B cell (primary cell): Measurements from ENCODE around the gene PAQR4. TPM values are rescaled to one million over a fixed set of nuclear protein-coding genes. Genes with fewer than 3 reads are reported as not detected.

ENCODE experiments used
- ATAC-seq: fragments of 200-7000 bp; cut with Tn5 transposase; one replicate; pipeline ENCODE4 v1.10.0; 2021; ENCODE audit warnings: low read depth, mild to moderate bottlenecking, moderate number of reproducible peaks, moderate library complexity
- CTCF ChIA-PET: fragments of 350-600 bp; sonication (Branson Sonifier 250); formaldehyde crosslinking; loops from one replicate; lab custom pipeline; 2021; ENCODE audit warnings: antibody characterized with exemption, inconsistent platforms; lab: Charles Lee
- POLR2A ChIA-PET: fragments of 350-600 bp; sonication (Branson Sonifier 250); formaldehyde crosslinking; loops from one replicate; lab custom pipeline; 2021; ENCODE audit warnings: antibody characterized with exemption; lab: Charles Lee
- DNase-seq: peaks from one replicate; pipeline ENCODE4 v3.0.0; 2013
- H2AFZ ChIP-seq: 2 replicates; pipeline ENCODE4 v1.6.1; 2012; ENCODE audit warnings: mild to moderate bottlenecking, low read depth, low read length; ENCODE audit not compliant: insufficient read depth, poor library complexity, severe bottlenecking
- H3K27ac ChIP-seq, 2 donors: 1 replicate in 1 of 2; 2 replicates in 1 of 2; pipeline ENCODE4 v1.5.1; 2012 to 2013; ENCODE audit warnings: low read length in 2 of 2, mild to moderate bottlenecking in 2 of 2, moderate library complexity in 1 of 2
- H3K27me3 ChIP-seq, 4 experiments: fragments of 200-600 bp in 1 of 4; sonication (generic) in 1 of 4; replicated peaks in 1 of 4; 1 replicate in 2 of 4; 2 replicates in 2 of 4; pipeline versions ENCODE4 v1.6.1 to v1.7.0; 2013 to 2016; ENCODE audit warnings: low read length in 3 of 4, mild to moderate bottlenecking in 2 of 4, mixed read lengths in 1 of 4, moderate library complexity in 1 of 4; ENCODE audit not compliant: insufficient read depth in 4 of 4, control insufficient read depth in 3 of 4; ENCODE audit errors: control extremely low read depth in 1 of 4
- H3K36me3 ChIP-seq, 2 experiments: replicated peaks in 1 of 2; 1 replicate in 1 of 2; 2 replicates in 1 of 2; pipeline versions ENCODE4 v1.6.1 to v1.7.1; 2013; ENCODE audit warnings: low read length in 1 of 2; ENCODE audit not compliant: insufficient read depth in 2 of 2, control insufficient read depth in 1 of 2; ENCODE audit errors: control extremely low read depth in 1 of 2, extremely low read depth in 1 of 2
- H3K4me1 ChIP-seq, 2 donors: fragments of 200-600 bp in 1 of 2; sonication (generic) in 1 of 2; 1 replicate in 1 of 2; 2 replicates in 1 of 2; pipeline versions ENCODE4 v1.5.1 to v1.6.1; 2013 to 2017; ENCODE audit warnings: low read length in 2 of 2; ENCODE audit not compliant: control insufficient read depth in 2 of 2, insufficient read depth in 2 of 2
- H3K4me2 ChIP-seq: replicated peaks from 2 replicates; pipeline ENCODE3; 2012; ENCODE audit warnings: mild to moderate bottlenecking, low read depth, low read length; ENCODE audit not compliant: poor library complexity, severe bottlenecking
- H3K4me3 ChIP-seq, 5 experiments: fragments of 200-600 bp in 1 of 5; sonication (generic) in 1 of 5; 1 replicate in 3 of 5; 2 replicates in 2 of 5; pipeline versions ENCODE4 v1.5.1 to v1.7.0; 2011 to 2016; ENCODE audit warnings: low read length in 4 of 5, mild to moderate bottlenecking in 4 of 5, low read depth in 2 of 5, control low read depth in 1 of 5, moderate library complexity in 1 of 5; ENCODE audit not compliant: insufficient read depth in 1 of 5; ENCODE audit errors: control extremely low read depth in 1 of 5, extremely low read depth in 1 of 5
- H3K79me2 ChIP-seq: fragments of 200-600 bp; sonication (generic); one replicate; pipeline ENCODE4 v1.6.0; 2016; ENCODE audit warnings: low read length; ENCODE audit not compliant: control insufficient read depth, insufficient read depth
- H3K9ac ChIP-seq: fragments of 200-600 bp; sonication (generic); 2 replicates; pipeline ENCODE4 v1.6.1; 2017; ENCODE audit warnings: mild to moderate bottlenecking, low read length, moderate library complexity
- H3K9me3 ChIP-seq, 3 donors: one replicate each; pipeline versions ENCODE4 v1.6.1 to v1.7.1; 2013; ENCODE audit warnings: low read length in 2 of 3; ENCODE audit not compliant: control insufficient read depth in 2 of 3, insufficient read depth in 1 of 3; ENCODE audit errors: control extremely low read depth in 1 of 3
- H4K20me1 ChIP-seq: 2 replicates; pipeline ENCODE4 v1.6.0; 2012; ENCODE audit warnings: mild to moderate bottlenecking, low read length; ENCODE audit not compliant: insufficient read depth, control insufficient read depth, poor library complexity, severe bottlenecking
- H3K27ac Mint-ChIP-seq: one replicate; pipeline ENCODE4 v1.8.0; 2021; ENCODE audit warnings: mixed read lengths
- H3K27me3 Mint-ChIP-seq: one replicate; pipeline ENCODE4 v1.8.0; 2021; ENCODE audit warnings: mixed read lengths
- H3K4me1 Mint-ChIP-seq: one replicate; pipeline ENCODE4 v1.8.0; 2021; ENCODE audit warnings: mixed read lengths
- H3K4me3 Mint-ChIP-seq: one replicate; pipeline ENCODE4 v1.8.0; 2021; ENCODE audit warnings: mixed read lengths
- H3K9me3 Mint-ChIP-seq: one replicate; pipeline ENCODE4 v1.8.0; 2022; ENCODE audit warnings: mixed read lengths; ENCODE audit not compliant: insufficient read depth
- EZH2 ChIP-seq: IDR thresholded peaks from 2 replicates; pipeline ENCODE4 v1.6.1; 2012; ENCODE audit warnings: borderline replicate concordance, low read depth, mild to moderate bottlenecking, moderate library complexity, low read length; ENCODE audit not compliant: insufficient read depth, poor library complexity, severe bottlenecking
- WGBS: methylation state at CpG from one replicate; pipeline ENCODE4 v1.1.5; 2013; ENCODE audit warnings: missing lambda C conversion rate; ENCODE audit not compliant: insufficient coverage; 5-methylcytosine and 5-hydroxymethylcytosine counted together
- intact Hi-C: fragments of 100-400 bp; cut with micrococcal nuclease; formaldehyde crosslinking; loops from one replicate; pipeline ENCODE4 v1.10.0; 2022
- polyA plus RNA-seq: library from polyadenylated mRNA; depleted of rRNA; stranded (reverse); fragments of >200 nt; gene quantifications from 2 replicates; pipeline ENCODE4 v1.2.3, GENCODE V29; 2012
- total RNA-seq, 2 donors: library from RNA; stranded (reverse); fragments of 120-200 nt in 1 of 2; gene quantifications; 1 replicate in 1 of 2; 2 replicates in 1 of 2; pipeline versions ENCODE4 v1.2.3 to v1.2.4, GENCODE V29; 2013 to 2022
- TF ChIP-seq, protein P1 (sequence below): fragments of 200-600 bp; IDR thresholded peaks from one replicate; pipeline ENCODE4 v1.8.0; 2022; ENCODE audit warnings: antibody characterized with exemption, mild to moderate bottlenecking

PAQR4 gene
- total and polyA plus RNA-seq, 2 donors (not counting 1 experiment from before 2014, with no cell fraction given), result 2.6 to 2.8 TPM

DNA sequence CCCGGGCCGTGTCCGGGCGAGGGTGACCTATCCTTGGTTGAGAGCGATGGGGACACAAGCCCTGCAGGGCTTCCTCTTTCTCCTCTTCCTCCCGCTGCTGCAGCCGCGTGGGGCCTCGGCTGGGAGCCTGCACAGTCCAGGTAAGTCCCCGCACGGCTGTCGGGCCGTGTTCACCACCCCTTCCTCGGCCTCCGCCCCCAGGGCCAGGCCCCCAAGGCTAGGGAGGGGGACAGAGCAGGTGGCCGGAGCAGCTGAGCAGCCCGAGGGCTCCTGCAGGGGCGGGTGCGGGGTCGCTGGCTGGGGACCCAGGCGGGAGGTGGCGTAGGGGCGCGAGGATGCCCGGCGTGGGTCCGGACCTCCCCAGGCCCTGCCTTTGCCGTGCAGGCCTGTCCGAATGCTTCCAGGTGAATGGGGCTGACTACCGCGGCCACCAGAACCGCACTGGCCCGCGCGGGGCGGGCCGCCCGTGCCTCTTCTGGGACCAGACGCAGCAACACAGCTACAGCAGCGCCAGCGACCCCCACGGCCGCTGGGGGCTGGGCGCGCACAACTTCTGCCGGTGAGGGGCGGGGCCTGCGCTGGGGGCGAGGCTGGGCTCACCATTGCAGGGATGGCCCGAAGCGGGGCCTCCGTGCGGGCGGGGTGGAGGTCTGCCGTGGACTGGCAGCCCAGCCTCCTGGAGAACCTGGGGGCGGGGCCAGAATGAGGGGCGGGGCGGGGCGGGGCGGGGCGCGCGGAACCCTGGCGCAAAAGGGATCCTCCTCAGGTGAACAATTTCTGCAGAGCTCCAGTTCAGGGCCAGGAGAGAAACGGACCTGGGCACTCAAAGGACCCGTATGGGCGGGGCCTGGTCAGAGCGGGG, 4.4 kb upstream of the PAQR4 start:
- H3K27me3 ChIP-seq, result peaks cover 0 to 63% (median 19%) of the 10 kb centered on the region in 4 experiments

More for the DNA sequence above, 4.4 kb upstream of the PAQR4 start:
- peaks cover 22% of the 10 kb centered on the region for H3K27me3 Mint-ChIP-seq
- H3K27ac Mint-ChIP-seq, result no peak overlapping the region
- H2AFZ ChIP-seq, result peak overlapping the region; percentile 63
- no peak overlapping the region for H3K27ac ChIP-seq
- peaks cover 34% of the 10 kb centered on the region for H4K20me1 ChIP-seq
- peak overlapping the region; percentile 84 for H3K4me3 Mint-ChIP-seq
- under 1% methylated on average over 68 of the region's 68 CpGs for WGBS
- intact Hi-C loops, result loop anchor here (1.0 to 5.0 kb wide), 3 partner anchors 19 to 60 kb away; partner anchors contain the start of genes HCFC1R1, THOC6 and TNFRSF12A
- H3K4me3 ChIP-seq, result peak overlapping the region in 4 of 5 experiments; percentile 39 to 61 (median 54)
- no peaks in the 10 kb centered on the region for H3K36me3 ChIP-seq
- H3K4me2 ChIP-seq, result peak overlapping the region; percentile 96
- peak overlapping the region; percentile 59 for H3K9ac ChIP-seq
- peak; percentile 76 for DNase-seq
- CTCF ChIA-PET, result interaction anchor here (1.0 to 1.1 kb wide), 3 partner anchors 11 to 39 kb away, joined by 3 to 4 read pairs (median 3); no protein-coding TSS in a partner anchor
- H3K9me3 ChIP-seq, result peaks cover 0 to 28% (median 0%) of the 10 kb centered on the region in 3 donors
- H3K4me1 ChIP-seq, result peaks cover 67% of the 10 kb centered on the region in 2 donors
- POLR2A ChIA-PET, result interaction anchor here (0.5 kb wide), 1 partner anchor 41 kb away, joined by 4 read pairs; no protein-coding TSS in a partner anchor
- no peaks in the 10 kb centered on the region for H3K9me3 Mint-ChIP-seq
- TF ChIP-seq EZH2, result no peak
- TF ChIP-seq, protein P1, sequence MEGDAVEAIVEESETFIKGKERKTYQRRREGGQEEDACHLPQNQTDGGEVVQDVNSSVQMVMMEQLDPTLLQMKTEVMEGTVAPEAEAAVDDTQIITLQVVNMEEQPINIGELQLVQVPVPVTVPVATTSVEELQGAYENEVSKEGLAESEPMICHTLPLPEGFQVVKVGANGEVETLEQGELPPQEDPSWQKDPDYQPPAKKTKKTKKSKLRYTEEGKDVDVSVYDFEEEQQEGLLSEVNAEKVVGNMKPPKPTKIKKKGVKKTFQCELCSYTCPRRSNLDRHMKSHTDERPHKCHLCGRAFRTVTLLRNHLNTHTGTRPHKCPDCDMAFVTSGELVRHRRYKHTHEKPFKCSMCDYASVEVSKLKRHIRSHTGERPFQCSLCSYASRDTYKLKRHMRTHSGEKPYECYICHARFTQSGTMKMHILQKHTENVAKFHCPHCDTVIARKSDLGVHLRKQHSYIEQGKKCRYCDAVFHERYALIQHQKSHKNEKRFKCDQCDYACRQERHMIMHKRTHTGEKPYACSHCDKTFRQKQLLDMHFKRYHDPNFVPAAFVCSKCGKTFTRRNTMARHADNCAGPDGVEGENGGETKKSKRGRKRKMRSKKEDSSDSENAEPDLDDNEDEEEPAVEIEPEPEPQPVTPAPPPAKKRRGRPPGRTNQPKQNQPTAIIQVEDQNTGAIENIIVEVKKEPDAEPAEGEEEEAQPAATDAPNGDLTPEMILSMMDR, result no peak
- peaks cover 37% of the 10 kb centered on the region for H3K4me1 Mint-ChIP-seq
- H3K79me2 ChIP-seq, result no peaks in the 10 kb centered on the region
- peak; percentile 22 for ATAC-seq
